Endothelial cell of umbilical vein (primary cell): Measurements from ENCODE around the gene MBD4. TPM values are rescaled to one million over a fixed set of nuclear protein-coding genes. Genes with fewer than 3 reads are reported as not detected.

Source experiments
- BruUV-seq: library from RNA; stranded (reverse); fragments of 400-500 nt; replicated peaks from 2 replicates; lab custom pipeline; 2021; lab: Mats Ljungman, UMichigan
- CTCF ChIA-PET: fragments of 300-600, 350-600 bp; sonication (Branson Sonifier 250); formaldehyde crosslinking; loops from one replicate; lab custom pipeline; 2021; ENCODE audit warnings: antibody characterized with exemption, inconsistent platforms; lab: Charles Lee
- POLR2A ChIA-PET: fragments of 300-600, 350-600 bp; sonication (Branson Sonifier 250); formaldehyde crosslinking; loops from one replicate; lab custom pipeline; 2021; ENCODE audit warnings: antibody characterized with exemption, inconsistent platforms; lab: Charles Lee
- DNase-seq: peaks from one replicate; pipeline ENCODE4 v3.0.0-alpha.2; 2011; ENCODE audit warnings: low read depth, low spot score
- FAIRE-seq: peaks from 2 replicates; lab custom pipeline; 2011; peaks lifted over from hg19 to GRCh38; lab: Jason Lieb, UNC
- H2AFZ ChIP-seq: 2 replicates; pipeline ENCODE4 v1.6.0; 2012; ENCODE audit warnings: low read depth, low read length, control low read depth, inconsistent platforms
- H3K27ac ChIP-seq: 2 replicates; pipeline ENCODE4 v1.5.1; 2011; ENCODE audit warnings: low read depth, mild to moderate bottlenecking, control low read depth, low read length, moderate library complexity; ENCODE audit not compliant: insufficient read depth
- H3K27me3 ChIP-seq, 2 experiments: 2 replicates each; pipeline versions ENCODE4 v1.6.0 to v1.6.1; 2011; ENCODE audit warnings: low read length in 2 of 2, mixed read lengths in 1 of 2; ENCODE audit not compliant: control insufficient read depth in 2 of 2, insufficient read depth in 2 of 2
- H3K36me3 ChIP-seq, 2 experiments: 2 replicates in 1 of 2; 3 replicates in 1 of 2; pipeline ENCODE4 v1.5.1; 2011; ENCODE audit warnings: low read length in 2 of 2, mild to moderate bottlenecking in 1 of 2, moderate library complexity in 1 of 2; ENCODE audit not compliant: control insufficient read depth in 2 of 2, insufficient read depth in 2 of 2; ENCODE audit errors: extremely low read depth in 1 of 2
- H3K4me1 ChIP-seq: 3 replicates; pipeline ENCODE4 v1.5.1; 2011; ENCODE audit warnings: mild to moderate bottlenecking, low read length; ENCODE audit not compliant: control insufficient read depth, insufficient read depth; ENCODE audit errors: extremely low read depth
- H3K4me2 ChIP-seq: 2 replicates; pipeline ENCODE4 v1.6.1; 2011; ENCODE audit warnings: low read length, control low read depth, mixed read lengths; ENCODE audit not compliant: insufficient read depth
- H3K4me3 ChIP-seq, 3 experiments: fragments of 200-600 bp in 1 of 3; sonication (generic), shearing (Covaris generic) in 1 of 3; replicated peaks in 1 of 3; 2 replicates each; pipeline ENCODE4 v1.5.1; 2011 to 2016; ENCODE audit warnings: control low read depth in 3 of 3, low read length in 3 of 3, mild to moderate bottlenecking in 2 of 3, inconsistent platforms in 1 of 3, low read depth in 1 of 3, moderate library complexity in 1 of 3; ENCODE audit not compliant: insufficient read depth in 1 of 3
- H3K79me2 ChIP-seq: 2 replicates; pipeline ENCODE4 v1.6.0; 2012; ENCODE audit warnings: low read length, inconsistent platforms; ENCODE audit not compliant: control insufficient read depth, insufficient read depth
- H3K9ac ChIP-seq: replicated peaks from 2 replicates; pipeline ENCODE3; 2011; ENCODE audit warnings: low read length, control low read depth; ENCODE audit not compliant: insufficient read depth; ENCODE audit errors: extremely low read depth
- H3K9me1 ChIP-seq: replicated peaks from 3 replicates; pipeline ENCODE4 v1.6.0; 2011; ENCODE audit warnings: mild to moderate bottlenecking, low read length; ENCODE audit not compliant: control insufficient read depth, insufficient read depth; ENCODE audit errors: extremely low read depth
- H3K9me3 ChIP-seq: replicated peaks from 2 replicates; pipeline ENCODE4 v1.5.1; 2012; ENCODE audit warnings: low read length, inconsistent platforms; ENCODE audit not compliant: control insufficient read depth, insufficient read depth
- H4K20me1 ChIP-seq: replicated peaks from 2 replicates; pipeline ENCODE3; 2011; ENCODE audit warnings: mild to moderate bottlenecking, low read length; ENCODE audit not compliant: control insufficient read depth, insufficient read depth; ENCODE audit errors: extremely low read depth
- CTCF ChIP-seq, 2 donors: IDR thresholded peaks; 1 replicate in 1 of 2; 2 replicates in 1 of 2; pipeline ENCODE4 v1.5.1; 2011; ENCODE audit warnings: low read length in 2 of 2, mild to moderate bottlenecking in 2 of 2, moderate library complexity in 2 of 2, control low read depth in 1 of 2, inconsistent platforms in 1 of 2, low read depth in 1 of 2; ENCODE audit not compliant: insufficient read depth in 1 of 2; ENCODE audit errors: extremely low read depth in 1 of 2
- EZH2 ChIP-seq: IDR thresholded peaks from 2 replicates; pipeline ENCODE4 v1.6.1; 2012; ENCODE audit warnings: borderline replicate concordance, low read depth, mild to moderate bottlenecking, moderate library complexity, low read length, inconsistent platforms; ENCODE audit not compliant: severe bottlenecking
- FOS ChIP-seq: IDR thresholded peaks from 2 replicates; pipeline ENCODE4 v1.6.1; 2011; ENCODE audit warnings: mild to moderate bottlenecking, low read length, moderate library complexity, borderline replicate concordance; ENCODE audit not compliant: insufficient read depth
- GATA2 ChIP-seq: IDR thresholded peaks from 2 replicates; pipeline ENCODE4 v1.7.0; 2011; ENCODE audit warnings: low read depth, mild to moderate bottlenecking, moderate library complexity, mixed read lengths, low read length; ENCODE audit not compliant: insufficient read length, insufficient read depth
- JUN ChIP-seq: IDR thresholded peaks from 2 replicates; pipeline ENCODE4 v1.6.1; 2011; ENCODE audit warnings: borderline replicate concordance, low read depth; ENCODE audit not compliant: insufficient read length, insufficient read depth
- MAX ChIP-seq: IDR thresholded peaks from 2 replicates; pipeline ENCODE4 v1.6.1; 2011; ENCODE audit not compliant: insufficient read depth, insufficient read length
- MYC ChIP-seq: IDR thresholded peaks from one replicate; pipeline ENCODE4 v1.6.1; 2011; ENCODE audit warnings: mild to moderate bottlenecking, low read depth, low read length
- POLR2A ChIP-seq: IDR thresholded peaks from 2 replicates; pipeline ENCODE4 v1.6.1; 2012; ENCODE audit warnings: low read depth, mild to moderate bottlenecking, control low read depth, low read length
- POLR2AphosphoS5 ChIP-seq: IDR thresholded peaks from 2 replicates; pipeline ENCODE4 v1.6.1; 2012; ENCODE audit warnings: low read depth, mild to moderate bottlenecking, control low read depth, low read length, moderate library complexity; ENCODE audit not compliant: insufficient read depth
- dilution Hi-C: fragments of 300-500 bp; cut with MboI; formaldehyde crosslinking; loops from one replicate; pipeline ENCODE4 v1.15.0; 2019; ENCODE audit warnings: low sequenced_read_pairs; ENCODE audit not compliant: extremely low pct_ligation_motif_present
- intact Hi-C: fragments of 100-400 bp; cut with micrococcal nuclease; formaldehyde crosslinking; loops from one replicate; pipeline ENCODE4 v1.10.0; 2022
- polyA plus RNA-seq, 4 experiments: library from polyadenylated mRNA; depleted of rRNA in 3 of 4; stranded (reverse) in 3 of 4; unstranded in 1 of 4; fragments of >200 nt; gene quantifications; 2 replicates each; pipeline versions ENCODE4 v1.2.1 to v1.2.3, GENCODE V29; 2011 to 2012; ENCODE audit warnings: missing spikeins in 1 of 4
- total RNA-seq: library from RNA; stranded (reverse); gene quantifications from 2 replicates; pipeline ENCODE4 v1.2.3, GENCODE V29; 2021

Gene MBD4
- total and polyA plus RNA-seq, 2 donors (not counting 3 experiments of a cell fraction or from before 2014, with no cell fraction given), result 17.4 to 39.5 TPM

GRCh38 chr3:129429602-129430001, 10.1 kb downstream of the MBD4 start:
- H3K9ac ChIP-seq, result no peak overlapping the region
- H3K4me3 ChIP-seq, result no peak overlapping the region
- CTCF ChIA-PET, result interaction anchor here (0.9 to 3.6 kb wide), 2 partner anchors 9 to 46 kb away, joined by 3 to 27 read pairs; no protein-coding TSS in a partner anchor
- intact Hi-C loops (loop anchor here (2.0 kb wide), 1 partner anchor 47 kb away; no protein-coding TSS in a partner anchor), dilution Hi-C loops (no loop called here)
- peaks cover 11 to 17% of the 10 kb centered on the region in 2 experiments for H3K36me3 ChIP-seq
- DNase-seq, result no peak
- H3K27me3 ChIP-seq, result peaks cover 0 to 4% of the 10 kb centered on the region in 2 experiments
- TF ChIP-seq POLR2AphosphoS5 (no peak), JUN (no peak), MYC (no peak), POLR2A (no peak), CTCF (IDR thresholded peaks at IDR 0.05; ENCODE audit: extremely low read depth in 1 of 2, insufficient read depth in 1 of 2, low read depth in 1 of 2, low read length in 2 of 2) (no peak), GATA2 (no peak), EZH2 (no peak), FOS (no peak), MAX (no peak)
- H3K9me1 ChIP-seq, result no peaks in the 10 kb centered on the region
- no peaks in the 10 kb centered on the region for H3K79me2 ChIP-seq
- FAIRE-seq, result no peak
- POLR2A ChIA-PET, result interaction anchor here (1.3 kb wide), 1 partner anchor 10 kb away, joined by 3 read pairs; the partner anchor contains the start of gene MBD4
- peaks cover 6% of the 10 kb centered on the region for H3K4me1 ChIP-seq
- no peak overlapping the region for H2AFZ ChIP-seq
- no peaks in the 10 kb centered on the region for H4K20me1 ChIP-seq
- H3K27ac ChIP-seq, result no peak overlapping the region
- BruUV-seq, result no TSS peak
- H3K4me2 ChIP-seq, result no peak overlapping the region
- H3K9me3 ChIP-seq, result no peaks in the 10 kb centered on the region
